NCI-H2227 (cell line): ENCODE results near the gene WASHC2A.
A peak's percentile ranks its signal among the peaks of the same experiment; 100 is the strongest.
"Not testable (repeated sequence)": the region's sequence is repeated elsewhere in the genome, so short reads cannot be mapped to it uniquely, and the experiment has no call there.

Source experiments
- DNase-seq: peaks from one replicate; lab custom pipeline; 2025; ENCODE audit not compliant: unreplicated experiment; lab: John Stamatoyannopoulos, UW

WASHC2A gene, protein sequence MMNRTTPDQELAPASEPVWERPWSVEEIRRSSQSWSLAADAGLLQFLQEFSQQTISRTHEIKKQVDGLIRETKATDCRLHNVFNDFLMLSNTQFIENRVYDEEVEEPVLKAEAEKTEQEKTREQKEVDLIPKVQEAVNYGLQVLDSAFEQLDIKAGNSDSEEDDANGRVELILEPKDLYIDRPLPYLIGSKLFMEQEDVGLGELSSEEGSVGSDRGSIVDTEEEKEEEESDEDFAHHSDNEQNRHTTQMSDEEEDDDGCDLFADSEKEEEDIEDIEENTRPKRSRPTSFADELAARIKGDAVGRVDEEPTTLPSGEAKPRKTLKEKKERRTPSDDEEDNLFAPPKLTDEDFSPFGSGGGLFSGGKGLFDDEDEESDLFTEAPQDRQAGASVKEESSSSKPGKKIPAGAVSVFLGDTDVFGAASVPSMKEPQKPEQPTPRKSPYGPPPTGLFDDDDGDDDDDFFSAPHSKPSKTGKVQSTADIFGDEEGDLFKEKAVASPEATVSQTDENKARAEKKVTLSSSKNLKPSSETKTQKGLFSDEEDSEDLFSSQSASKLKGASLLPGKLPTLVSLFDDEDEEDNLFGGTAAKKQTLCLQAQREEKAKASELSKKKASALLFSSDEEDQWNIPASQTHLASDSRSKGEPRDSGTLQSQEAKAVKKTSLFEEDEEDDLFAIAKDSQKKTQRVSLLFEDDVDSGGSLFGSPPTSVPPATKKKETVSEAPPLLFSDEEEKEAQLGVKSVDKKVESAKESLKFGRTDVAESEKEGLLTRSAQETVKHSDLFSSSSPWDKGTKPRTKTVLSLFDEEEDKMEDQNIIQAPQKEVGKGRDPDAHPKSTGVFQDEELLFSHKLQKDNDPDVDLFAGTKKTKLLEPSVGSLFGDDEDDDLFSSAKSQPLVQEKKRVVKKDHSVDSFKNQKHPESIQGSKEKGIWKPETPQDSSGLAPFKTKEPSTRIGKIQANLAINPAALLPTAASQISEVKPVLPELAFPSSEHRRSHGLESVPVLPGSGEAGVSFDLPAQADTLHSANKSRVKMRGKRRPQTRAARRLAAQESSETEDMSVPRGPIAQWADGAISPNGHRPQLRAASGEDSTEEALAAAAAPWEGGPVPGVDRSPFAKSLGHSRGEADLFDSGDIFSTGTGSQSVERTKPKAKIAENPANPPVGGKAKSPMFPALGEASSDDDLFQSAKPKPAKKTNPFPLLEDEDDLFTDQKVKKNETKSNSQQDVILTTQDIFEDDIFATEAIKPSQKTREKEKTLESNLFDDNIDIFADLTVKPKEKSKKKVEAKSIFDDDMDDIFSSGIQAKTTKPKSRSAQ (N-terminal part only)

DNA sequence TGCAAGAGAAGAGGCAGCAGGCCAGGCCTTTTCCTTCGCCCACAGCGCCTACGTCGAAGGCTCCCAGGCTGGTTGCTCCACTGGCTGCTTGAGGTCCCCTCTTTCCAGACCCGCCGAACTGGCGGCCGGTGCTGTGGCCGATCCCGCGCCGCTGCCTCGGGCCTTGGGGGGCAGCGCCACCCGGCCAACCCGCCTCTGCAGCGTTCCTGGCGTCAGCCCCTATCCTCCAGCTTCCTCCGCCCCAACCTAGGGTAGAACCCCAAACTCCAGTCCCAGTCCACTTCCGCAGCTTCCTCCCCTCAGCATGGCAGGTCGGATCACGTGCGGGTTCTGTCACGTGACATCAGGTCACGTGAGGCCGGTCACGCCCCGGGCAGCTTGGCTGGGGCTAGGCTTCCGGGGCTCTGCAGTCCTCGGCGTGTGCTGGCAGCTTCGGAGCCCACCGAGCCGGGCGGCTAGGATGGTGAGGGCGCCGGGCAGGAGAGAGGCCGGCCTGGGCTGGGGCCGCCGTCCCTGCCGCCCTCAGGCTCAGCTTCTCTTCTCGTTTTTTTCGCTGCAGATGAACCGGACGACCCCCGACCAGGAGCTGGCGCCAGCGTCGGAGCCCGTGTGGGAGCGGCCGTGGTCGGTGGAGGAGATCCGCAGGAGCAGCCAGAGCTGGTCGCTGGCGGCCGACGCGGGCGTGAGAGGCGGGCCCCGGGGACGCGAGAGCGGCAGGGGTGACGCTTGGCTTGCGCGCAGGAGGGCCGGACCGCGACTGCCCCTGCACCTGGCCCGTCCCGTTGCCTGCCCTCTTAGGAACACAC, at the start of gene WASHC2A:
WASHC2A (plus strand) TSS at position 409 of the 806 bp plus-strand sequence; CDS start at position 461, 52 bp downstream.
- DNase-seq, result peak; percentile 92

DNA sequence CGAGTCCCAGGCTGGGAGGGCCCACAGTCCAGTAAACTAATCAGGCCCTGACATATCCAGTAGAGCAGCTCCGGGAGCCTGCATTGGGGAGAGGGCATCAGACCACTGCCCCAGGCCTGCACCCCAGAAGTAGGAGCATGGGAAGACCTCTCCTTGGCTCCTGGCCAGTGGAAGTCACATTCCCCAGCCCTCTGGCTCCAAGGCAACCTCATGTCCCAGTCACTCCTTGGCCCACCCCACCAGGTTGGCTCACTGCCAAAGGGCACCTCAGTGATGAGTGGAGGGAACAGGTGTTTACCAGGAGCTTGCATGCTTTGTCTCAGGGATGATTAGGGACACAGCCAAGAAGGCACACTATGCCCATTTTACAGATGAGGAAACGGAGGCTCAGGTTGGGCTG, 48.5 kb upstream of the WASHC2A start:
- not testable (repeated sequence) for DNase-seq

DNA sequence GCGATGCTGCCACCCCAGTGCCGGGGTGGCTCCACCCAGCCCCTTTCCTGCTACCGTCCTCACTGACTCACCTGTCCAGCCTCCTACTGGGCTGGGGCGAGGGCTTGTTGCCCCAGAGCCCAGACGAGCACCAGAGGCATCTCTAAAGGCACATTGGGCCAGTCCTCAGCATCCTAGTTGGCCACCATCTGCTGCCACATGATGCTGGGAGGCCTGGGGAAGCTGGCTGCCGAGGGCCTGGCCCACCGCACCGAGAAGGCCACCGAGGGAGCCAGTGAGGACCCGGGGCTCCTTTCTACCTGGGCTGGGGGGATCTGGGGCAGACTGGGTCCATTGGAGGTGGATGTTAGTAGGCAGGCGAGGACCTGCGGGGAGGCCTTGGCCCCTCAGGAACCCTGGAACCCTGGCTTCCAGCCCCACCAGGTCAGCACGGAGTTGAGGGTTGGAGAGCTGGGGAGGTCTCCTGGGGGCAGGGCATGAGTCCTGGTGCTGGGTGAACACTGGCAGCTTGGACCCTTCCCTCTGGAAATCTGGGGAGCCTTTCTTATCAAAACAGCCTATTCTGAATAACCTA, 47.2 kb upstream of the WASHC2A start:
- DNase-seq, result not testable (repeated sequence)

DNA sequence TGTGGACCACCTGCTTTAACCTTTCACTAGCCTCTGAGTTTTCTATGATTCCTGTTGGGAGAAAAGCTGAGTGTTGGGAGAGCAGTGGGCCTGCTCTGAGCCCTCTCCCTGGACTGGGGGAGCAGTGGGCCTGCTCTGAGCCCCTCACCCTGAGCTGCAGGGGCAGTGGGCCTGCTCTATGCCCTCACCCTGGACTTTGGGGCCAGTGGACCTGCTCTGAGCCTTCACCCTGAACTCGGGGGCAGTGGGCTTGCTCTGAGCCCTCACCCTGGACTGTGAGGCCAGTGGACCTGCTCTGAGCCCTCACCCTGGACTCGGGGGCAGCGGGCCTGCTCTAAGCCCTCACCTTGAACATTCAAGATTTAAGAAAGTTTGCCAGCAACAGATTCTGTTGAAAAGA, 46.1 kb upstream of the WASHC2A start:
- DNase-seq, result no peak

DNA sequence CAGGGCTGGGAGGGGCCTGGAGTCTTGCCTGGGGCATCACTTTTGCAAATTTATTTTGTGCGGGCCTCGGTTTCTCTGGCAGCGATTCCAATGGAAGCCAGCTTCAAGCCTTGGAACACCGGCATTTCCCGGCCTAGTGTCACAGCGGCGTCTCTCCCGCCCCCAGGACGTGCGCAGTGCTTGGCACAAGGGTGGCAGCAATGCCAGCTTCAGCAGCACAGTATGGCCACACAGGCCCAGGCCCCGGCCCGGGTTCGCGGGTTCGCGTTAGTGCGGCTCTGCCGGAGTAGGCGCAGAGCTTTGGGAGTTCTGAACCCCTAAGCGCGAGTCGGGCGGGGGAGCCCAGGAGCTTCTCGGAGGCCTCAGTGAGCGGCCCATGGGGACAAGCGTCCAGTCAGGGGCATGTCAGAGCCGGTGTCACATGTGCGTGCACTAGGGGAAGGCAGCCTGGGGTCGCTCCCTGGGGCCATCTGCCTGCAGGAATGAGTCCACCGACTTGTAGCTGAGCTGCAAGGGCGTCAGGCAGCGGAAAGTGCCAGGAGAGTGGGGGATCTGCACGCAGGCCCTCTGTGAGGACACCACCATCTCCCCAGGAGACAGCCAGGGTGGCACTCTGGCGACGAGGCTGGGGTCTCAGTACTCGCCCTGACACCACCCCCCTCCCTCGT, 42.9 kb upstream of the WASHC2A start:
- not testable (repeated sequence) for DNase-seq

DNA sequence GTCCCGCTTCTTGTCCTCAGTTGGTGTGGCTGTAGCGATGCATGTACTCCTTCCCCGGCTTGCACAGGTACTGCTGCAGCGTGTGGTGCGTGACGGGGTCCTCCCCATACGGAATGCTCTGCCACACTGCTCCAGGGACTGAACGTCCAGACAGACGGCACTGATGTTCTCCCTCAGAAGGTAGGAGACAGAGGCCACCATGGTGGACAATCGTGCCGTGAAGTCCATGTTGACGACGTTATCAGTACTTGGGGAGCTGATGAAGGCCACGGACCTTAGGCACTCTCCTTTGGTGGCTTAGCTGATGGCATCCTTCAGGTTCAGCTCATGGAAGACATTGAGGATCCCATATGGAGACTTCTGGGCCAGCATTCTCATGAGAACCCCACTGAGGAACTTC, 42.1 kb upstream of the WASHC2A start:
- no peak for DNase-seq

DNA sequence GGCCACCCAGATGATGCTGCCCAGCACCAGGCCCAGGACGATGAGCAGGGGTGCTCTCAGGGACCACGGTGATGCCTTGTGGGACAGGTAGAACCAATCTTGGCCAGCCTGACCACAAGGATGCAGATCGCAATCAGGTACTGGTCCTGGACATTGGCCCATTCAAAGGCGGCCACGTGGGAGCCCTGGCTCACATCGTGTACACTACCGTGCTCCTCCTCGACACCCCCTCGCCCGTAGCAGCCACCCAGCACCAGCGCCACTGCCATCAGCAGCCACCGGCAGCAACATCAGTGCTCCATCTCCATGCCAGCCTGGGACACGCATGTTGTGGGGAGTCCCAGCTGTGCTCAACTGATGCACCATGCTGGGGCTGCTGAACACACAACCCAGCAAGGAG, 40.6 kb upstream of the WASHC2A start:
- DNase-seq, result no peak

DNA sequence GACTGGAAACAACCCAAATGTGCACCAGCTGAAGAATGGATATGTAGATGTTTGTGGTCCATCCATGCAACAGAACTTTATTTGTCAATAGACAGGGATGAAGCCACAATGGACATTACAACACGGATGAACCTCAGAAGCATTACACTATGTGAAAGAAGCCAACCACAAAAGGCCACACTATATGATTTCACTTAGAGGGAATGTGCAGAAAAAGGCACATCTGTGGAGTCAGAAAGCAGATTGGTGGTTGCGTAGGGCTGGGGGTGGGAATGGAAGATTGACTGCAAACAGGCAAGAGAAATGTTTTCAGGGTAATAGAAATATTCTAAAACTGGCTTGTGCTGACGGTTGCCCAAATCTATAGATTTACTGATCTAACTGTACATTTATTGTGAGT, 34.3 kb upstream of the WASHC2A start:
- no peak for DNase-seq

DNA sequence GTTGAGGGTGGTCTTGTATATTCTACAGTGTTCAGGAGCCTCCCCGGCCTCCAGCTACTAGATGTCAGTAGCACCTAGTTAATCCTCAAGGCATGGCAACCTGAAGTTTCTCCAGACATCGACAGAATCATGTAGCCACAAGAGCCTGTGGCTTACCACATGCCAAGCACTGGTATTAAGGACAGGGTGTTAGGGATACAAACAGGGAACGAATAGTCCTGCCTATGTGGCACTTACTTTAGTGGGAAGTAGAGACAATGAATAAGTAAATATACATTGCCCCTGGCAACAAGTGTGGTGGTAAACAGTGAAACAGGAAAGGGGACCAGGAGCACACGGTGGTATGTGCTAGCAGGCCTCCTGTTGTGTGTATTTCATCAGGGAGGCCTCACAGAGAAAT, 32.4 kb upstream of the WASHC2A start:
- not testable (repeated sequence) for DNase-seq

DNA sequence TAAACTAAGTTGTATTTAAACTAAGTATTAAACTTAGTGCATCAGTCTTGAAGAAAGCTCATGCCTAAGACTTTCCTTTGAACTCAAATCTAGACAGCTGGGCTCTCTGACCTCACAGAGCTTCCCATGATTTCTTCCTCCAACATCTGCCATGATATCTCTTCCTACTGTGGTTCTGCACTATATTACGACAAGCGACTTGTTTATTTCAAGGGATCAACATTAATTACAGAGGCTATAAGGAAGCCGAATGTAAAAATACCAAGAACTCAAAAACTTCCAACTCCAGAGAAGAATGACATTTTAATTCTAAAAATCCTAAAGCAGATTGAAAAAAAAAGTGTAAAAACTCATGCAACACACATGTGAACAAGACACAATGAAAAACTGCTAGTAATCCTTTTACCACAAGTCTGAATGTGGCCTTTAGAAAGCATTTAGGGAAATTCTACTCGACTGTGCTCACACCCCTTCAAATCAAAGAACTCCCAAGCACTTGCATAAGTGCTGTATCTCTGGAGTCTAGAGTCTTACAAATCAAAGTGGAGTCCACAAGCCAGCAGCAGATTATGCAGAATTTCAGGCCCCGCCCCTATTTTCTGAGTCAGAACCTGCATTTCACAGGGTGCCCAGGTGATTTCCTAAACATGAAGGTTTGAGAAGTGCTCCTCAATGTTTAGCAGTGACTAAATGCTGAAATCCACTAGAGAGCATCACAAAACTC, 22.7 kb upstream of the WASHC2A start:
- no peak for DNase-seq

DNA sequence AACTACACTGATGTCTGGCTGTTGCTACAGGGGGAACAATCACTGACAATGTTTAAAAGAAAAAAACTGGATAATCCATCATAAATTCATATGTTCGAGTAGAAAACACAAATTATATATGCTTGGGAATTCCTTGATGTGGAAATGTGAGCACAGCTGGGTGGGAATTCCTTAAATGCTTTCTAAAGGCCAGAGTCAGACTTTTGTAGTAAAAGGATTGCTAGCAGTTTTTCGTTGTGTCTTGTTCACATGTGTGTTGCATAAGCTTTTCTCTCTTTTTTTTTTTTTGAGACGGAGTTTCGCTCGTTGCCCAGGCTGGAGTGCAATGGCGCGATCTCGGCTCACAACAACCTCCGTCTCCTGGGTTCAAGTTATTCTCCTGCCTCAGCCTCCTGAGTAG, 21.3 kb upstream of the WASHC2A start:
- not testable (repeated sequence) for DNase-seq

DNA sequence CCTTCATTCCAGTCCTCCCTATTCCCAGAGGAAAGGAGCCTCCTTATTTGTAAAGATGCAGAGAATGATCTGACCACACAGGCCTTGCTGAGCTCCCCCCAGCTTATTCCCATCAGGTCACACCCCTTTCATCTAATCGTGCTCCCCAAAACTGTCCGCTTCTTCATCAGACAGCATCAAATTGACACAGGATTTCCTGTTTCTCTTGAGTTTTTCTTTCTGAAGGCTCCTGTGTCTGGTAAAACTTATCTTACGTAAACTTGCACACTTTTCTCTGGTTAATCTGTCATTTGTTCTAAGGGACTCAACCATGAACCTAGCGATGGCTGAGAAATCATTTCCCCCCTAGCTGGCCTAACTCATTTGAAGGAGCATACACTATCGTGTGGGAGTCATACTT, 20.2 kb upstream of the WASHC2A start:
- not testable (repeated sequence) for DNase-seq

DNA sequence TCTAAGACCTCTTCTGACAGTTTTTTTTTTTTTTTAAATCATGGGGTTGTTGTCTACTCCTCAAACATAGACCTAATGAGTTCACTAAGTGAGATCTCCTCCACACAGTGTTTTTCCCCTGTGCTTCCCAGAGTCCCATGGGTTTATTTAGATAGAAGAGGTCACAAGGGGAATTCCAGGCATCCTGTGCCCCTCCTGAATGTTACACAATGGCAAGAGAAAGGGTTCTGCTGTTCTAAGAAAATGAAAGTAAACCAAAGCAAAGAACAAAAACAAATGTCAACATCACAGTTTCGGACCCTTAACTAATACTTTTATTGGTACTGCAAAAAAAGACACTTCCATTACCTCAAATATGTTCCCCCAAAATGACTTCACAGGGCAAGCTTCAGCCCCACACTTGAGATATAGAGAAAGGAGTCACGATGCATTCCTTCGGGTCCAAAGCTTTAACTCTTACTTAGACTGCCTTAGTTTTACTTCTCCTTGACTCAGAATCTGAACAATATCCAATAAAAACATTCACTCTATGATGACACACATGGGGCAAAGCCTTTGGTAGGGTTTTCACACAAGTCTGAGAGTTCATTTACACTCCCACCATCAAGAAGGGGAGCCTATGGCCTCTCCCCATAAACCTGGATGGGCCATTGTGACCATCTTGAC, 15.6 kb upstream of the WASHC2A start:
- not testable (repeated sequence) for DNase-seq

DNA sequence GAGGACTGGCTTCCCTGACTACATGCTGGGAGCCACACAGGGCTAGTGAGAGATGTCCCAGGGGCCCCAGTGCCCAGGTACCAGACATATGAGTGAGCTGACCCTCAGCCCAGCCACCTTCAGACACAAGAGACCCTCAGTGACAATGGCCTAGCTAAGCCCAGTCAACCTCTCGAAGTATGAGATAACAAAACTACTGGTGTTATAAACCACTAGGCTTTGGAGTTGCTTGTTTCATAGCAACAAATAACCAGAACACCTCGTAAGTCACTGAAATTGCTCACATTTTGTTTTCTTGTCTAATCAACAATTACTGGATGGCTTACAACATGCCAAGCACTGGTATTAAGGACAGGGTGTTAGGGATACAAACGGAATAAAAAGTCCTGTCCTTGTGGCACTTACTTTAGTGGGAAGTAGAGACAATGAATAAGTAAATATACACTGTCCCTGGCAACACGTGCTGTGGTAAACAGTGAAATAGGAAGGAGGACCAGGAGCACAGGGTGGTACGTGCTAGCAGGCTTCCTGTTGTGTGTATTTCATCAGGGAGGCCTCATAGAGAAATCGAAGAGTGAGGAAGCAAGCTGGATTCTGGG, 14.9 kb upstream of the WASHC2A start:
- DNase-seq, result not testable (repeated sequence)

DNA sequence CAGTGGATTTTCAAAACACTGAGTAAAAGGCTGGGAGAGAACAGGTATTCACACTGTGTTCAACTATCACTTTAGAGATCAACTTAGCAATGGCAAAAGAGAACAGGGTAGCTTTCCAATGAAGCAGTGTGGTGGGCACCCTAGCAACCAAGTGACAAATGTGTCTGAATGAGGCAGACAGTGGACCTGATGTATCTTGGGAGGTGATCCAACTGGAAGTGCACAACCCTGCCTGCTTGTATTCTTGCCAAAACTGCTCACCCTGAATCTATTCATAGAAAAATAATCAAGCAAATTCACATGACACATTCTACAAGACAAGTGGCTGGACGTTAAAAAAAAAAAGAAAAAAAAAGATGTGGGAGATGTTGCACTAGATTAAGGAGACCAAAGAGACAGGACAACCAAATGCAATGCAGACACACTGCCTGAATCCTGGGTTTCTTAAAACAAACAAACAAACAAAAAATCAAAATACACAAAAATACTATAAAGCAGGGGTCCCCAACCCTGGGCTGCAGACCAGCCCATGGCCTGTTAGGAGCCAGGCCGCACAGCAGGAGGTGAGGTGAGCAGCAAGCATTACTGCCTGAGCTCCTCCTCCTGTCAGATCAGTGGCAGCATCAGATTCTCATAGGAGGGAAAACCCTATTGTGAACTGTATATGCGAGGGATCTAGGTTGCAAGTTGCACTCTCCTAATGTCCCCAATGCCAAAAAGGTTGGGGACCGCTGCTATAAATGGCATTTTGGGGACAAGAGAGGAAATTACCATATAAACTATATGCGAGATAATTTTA, 12.1 kb upstream of the WASHC2A start:
- not testable (repeated sequence) for DNase-seq

DNA sequence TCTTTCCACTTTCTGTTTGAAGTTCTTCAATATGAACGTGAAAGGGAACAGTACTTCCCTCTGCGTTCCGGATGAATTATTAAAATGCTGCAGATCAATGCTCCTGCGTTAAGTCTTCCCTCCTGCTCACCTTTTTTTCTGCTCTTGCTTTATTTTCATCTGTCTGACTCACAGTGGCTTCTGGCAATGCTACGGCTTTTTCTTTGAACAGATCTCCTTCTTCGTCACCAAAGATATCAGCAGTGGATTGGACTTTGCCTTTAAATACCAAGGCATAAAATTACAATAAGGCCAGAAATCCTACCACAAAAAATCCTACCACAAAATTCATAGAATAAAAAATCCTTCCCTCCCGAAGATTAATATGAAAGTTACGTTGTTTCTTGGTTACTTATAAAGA, 11.1 kb upstream of the WASHC2A start:
- DNase-seq, result not testable (repeated sequence)

DNA sequence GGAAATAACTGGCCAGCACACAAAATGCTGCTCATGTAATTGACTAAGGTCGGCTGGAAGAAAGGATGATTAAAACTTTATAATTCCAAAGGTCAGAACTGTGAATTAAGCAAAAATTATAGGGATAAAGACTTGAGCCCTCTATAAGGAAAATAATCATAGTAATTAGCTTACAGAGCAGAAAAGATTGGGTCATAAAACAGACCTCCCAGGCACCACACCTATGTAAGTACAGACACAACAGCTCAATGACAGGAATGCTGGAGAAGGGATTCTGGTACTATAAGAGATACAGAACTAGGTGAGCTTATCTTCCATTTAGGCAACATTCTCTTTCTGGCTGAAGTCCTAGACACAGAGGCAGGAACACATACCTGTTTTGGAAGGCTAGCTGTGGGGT, 9.0 kb upstream of the WASHC2A start:
- DNase-seq, result peak; percentile 11
